ENCODE measurements around the gene RBMXL3.

DNA sequence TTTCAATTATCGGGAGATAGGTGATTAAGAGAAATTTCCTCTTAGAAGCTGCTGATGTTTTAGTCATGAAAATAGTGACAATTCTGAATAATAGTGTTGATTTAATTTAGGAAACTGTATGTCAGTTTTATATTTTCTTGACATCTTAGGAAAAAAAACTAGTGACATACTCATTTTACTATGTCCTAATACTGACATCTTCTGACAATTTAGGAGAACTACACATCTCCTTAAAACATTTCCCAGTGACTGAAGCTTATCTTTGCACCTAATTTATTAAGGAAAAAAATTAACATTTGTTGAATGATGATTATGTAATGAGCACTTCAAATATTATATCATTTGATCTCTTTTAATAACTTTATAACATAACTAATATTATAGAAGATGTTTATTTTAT, 42.0 kb upstream of the RBMXL3 start:
- TF ChIP-seq, protein P1, sequence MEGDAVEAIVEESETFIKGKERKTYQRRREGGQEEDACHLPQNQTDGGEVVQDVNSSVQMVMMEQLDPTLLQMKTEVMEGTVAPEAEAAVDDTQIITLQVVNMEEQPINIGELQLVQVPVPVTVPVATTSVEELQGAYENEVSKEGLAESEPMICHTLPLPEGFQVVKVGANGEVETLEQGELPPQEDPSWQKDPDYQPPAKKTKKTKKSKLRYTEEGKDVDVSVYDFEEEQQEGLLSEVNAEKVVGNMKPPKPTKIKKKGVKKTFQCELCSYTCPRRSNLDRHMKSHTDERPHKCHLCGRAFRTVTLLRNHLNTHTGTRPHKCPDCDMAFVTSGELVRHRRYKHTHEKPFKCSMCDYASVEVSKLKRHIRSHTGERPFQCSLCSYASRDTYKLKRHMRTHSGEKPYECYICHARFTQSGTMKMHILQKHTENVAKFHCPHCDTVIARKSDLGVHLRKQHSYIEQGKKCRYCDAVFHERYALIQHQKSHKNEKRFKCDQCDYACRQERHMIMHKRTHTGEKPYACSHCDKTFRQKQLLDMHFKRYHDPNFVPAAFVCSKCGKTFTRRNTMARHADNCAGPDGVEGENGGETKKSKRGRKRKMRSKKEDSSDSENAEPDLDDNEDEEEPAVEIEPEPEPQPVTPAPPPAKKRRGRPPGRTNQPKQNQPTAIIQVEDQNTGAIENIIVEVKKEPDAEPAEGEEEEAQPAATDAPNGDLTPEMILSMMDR (IDR thresholded peaks at IDR 0.05; ENCODE audit: borderline replicate concordance, extremely low read depth, low read length, poor library complexity, severe bottlenecking): peak; percentile 56
- no peak for TF ChIP-seq EZH2 (IDR thresholded peaks at IDR 0.05; ENCODE audit: borderline replicate concordance, low read depth, low read length, severe bottlenecking)

All from DND-41 (cell line).